Activated T-helper 17 cell treated with anti-CD3 and anti-CD28 coated beads, Interleukin-2, amount 50 U/mL, for 72 hours (primary cell): ENCODE results near the gene MFSD12. TPM values are rescaled to one million over a fixed set of nuclear protein-coding genes. Genes with fewer than 3 reads are reported as not detected.
A peak's percentile ranks its signal among the peaks of the same experiment; 100 is the strongest.

Source experiments
- ATAC-seq: fragments of 150-1000 bp; cut with Tn5 transposase; replicated peaks from 2 replicates; pipeline ENCODE4 v1.10.0; 2021; ENCODE audit warnings: mild to moderate bottlenecking, moderate library complexity
- H3K27ac Mint-ChIP-seq: one replicate; pipeline ENCODE4 v1.8.0; 2022; ENCODE audit warnings: mixed read lengths
- H3K27me3 Mint-ChIP-seq: one replicate; pipeline ENCODE4 v1.8.0; 2022; ENCODE audit warnings: mixed read lengths
- H3K36me3 Mint-ChIP-seq: one replicate; pipeline ENCODE4 v1.8.0; 2022; ENCODE audit warnings: low read depth, mild to moderate bottlenecking, mixed read lengths
- H3K4me1 Mint-ChIP-seq: one replicate; pipeline ENCODE4 v1.8.0; 2022; ENCODE audit warnings: mixed read lengths
- H3K4me3 Mint-ChIP-seq: one replicate; pipeline ENCODE4 v1.8.0; 2022; ENCODE audit warnings: mild to moderate bottlenecking, mixed read lengths
- H3K9me3 Mint-ChIP-seq: one replicate; pipeline ENCODE4 v1.8.0; 2022; ENCODE audit warnings: mixed read lengths
- total RNA-seq, 2 donors: library from RNA; stranded (reverse); gene quantifications; one replicate each; pipeline ENCODE4 v1.2.3, GENCODE V29; 2022

The MFSD12 gene
- 10 to 100 TPM; 38.3 to 64.1 TPM for total RNA-seq

GRCh38 chr19:3557461-3558248 is at the start of gene MFSD12:
Gene MFSD12 (minus strand): TSS chr19:3557586. CDS start chr19:3557403, 183 bp downstream.
- Mint-ChIP-seq H3K9me3 (no peaks in the 10 kb centered on the region), H3K36me3 (no peaks in the 10 kb centered on the region), H3K27me3 (no peaks in the 10 kb centered on the region), H3K4me1 (peaks cover 17% of the 10 kb centered on the region), H3K27ac (peak within 1 kb of the TSS; percentile 80), H3K4me3 (peak within 1 kb of the TSS; percentile 89)
- peak; percentile 96 for ATAC-seq

DNA sequence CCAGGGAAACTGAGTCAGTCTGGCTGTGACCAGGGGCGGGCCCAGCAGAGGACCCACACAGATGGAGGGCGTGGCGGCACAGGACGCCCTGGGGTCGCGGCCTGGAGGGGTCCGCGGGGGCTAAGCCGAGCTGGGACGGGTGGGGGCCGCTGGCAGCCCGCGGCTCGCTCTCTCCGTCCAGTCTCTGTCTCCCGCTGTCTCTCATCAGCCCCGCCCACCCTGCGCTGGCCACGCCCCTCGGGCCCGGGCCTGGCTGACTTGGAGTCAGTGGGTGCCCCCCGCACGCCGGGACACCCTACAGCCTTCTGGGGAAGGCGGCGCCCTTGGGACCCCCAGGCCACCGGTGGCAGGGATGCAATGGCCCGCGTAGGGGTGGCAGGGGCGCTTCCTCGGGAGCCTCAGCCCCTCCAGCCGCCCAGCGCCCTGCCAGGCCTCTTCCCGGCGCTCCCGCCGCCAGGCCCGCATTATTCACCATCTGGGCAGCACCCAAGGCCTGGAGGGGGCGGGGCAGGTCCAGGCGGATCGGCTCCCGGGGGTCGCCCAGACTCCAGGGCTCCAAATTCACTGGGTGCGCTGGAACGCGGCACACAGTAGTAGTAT is 49.4 kb upstream of the MFSD12 start, which contains the start of gene TBXA2R:
TBXA2R (minus strand) TSS at position 186 of the 600 bp plus-strand sequence. CDS start 6,241 bp downstream, outside the sequence.
- Mint-ChIP-seq H3K27me3 (peaks cover 9% of the 10 kb centered on the region), H3K36me3 (peaks cover 1% of the 10 kb centered on the region), H3K27ac (no peak within 1 kb of the TSS), H3K9me3 (no peaks in the 10 kb centered on the region), H3K4me1 (no peaks in the 10 kb centered on the region), H3K4me3 (no peak within 1 kb of the TSS)
- ATAC-seq, result peak; percentile 75

DNA sequence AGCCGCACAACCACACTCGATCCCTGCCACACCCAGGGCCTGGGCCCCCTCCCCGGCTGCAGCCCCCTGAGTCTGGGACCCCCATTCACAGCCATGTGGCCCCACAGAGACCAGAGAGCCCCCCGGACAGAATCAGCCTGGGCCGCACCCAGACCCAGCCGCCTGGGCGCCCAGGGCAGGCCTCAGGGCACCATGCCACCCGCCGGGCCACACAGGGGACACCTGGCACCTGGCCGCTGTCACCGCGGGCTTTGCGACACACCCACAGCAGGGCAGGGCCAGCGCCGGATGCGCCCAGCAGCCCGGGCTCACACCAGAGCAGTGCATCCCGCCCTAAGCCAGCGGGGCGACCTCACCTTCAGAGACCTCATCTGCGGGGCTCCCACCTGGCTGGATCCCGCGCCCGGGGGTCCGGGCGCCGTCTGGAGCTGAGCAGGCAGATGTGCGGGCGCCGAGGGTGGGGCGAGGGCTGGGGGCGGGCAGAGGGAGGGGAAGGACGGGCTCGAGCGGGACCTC is 48.8 kb upstream of the MFSD12 start:
- no peaks in the 10 kb centered on the region for H3K9me3 Mint-ChIP-seq
- peaks cover 9% of the 10 kb centered on the region for H3K27me3 Mint-ChIP-seq
- H3K4me1 Mint-ChIP-seq, result no peaks in the 10 kb centered on the region
- H3K4me3 Mint-ChIP-seq, result no peak overlapping the region
- peak; percentile 74 for ATAC-seq
- no peaks in the 10 kb centered on the region for H3K36me3 Mint-ChIP-seq
- no peak overlapping the region for H3K27ac Mint-ChIP-seq

- H3K36me3 Mint-ChIP-seq, result no peaks in the 10 kb centered on the region
- H3K4me3 Mint-ChIP-seq, result no peak overlapping the region
- ATAC-seq, result no peak
- H3K4me1 Mint-ChIP-seq, result no peaks in the 10 kb centered on the region
- H3K27ac Mint-ChIP-seq, result no peak overlapping the region
- no peaks in the 10 kb centered on the region for H3K9me3 Mint-ChIP-seq
- H3K27me3 Mint-ChIP-seq, result peaks cover 9% of the 10 kb centered on the region
Observed at GRCh38 chr19:3605770-3606169, 48.4 kb upstream of the MFSD12 start.

DNA sequence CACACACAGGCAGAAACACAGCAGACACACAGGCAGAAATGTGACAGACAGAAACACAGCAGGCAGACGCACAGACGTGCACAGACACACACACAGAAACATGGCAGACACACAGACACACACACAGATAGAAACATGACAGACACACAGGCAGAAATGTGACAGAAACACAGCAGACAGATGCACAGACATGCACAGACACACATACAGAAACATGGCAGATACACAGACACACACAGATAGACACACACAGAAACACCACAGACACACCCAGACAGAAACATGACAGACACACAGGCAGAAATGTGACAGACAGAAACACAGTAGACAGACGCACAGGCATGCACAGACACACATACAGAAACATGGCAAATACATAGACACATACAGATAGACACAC is 48.0 kb upstream of the MFSD12 start:
- Mint-ChIP-seq H3K27me3 (peaks cover 9% of the 10 kb centered on the region), H3K4me1 (no peaks in the 10 kb centered on the region), H3K27ac (no peak overlapping the region), H3K36me3 (no peaks in the 10 kb centered on the region), H3K4me3 (no peak overlapping the region), H3K9me3 (no peaks in the 10 kb centered on the region)
- ATAC-seq, result no peak

DNA sequence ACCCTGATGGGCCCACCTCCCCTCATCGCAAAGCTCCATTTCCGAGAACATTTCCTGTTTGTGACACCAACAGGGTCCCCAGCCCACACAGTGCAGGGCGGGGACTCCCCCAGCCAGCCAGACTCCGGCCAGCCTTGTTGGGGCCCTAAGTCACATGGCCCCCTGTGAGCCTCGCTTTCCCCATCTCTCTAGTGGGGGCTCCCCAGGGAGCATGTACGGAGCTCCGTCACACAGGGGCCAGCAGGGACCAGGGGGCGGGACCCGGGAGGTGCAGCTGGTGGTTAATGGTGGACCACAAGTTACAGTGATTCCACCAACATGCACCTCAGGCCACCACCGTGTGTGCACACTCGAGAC is 47.6 kb upstream of the MFSD12 start:
- H3K27ac Mint-ChIP-seq, result no peak overlapping the region
- no peaks in the 10 kb centered on the region for H3K9me3 Mint-ChIP-seq
- peak; percentile 10 for ATAC-seq
- no peaks in the 10 kb centered on the region for H3K4me1 Mint-ChIP-seq
- H3K4me3 Mint-ChIP-seq, result no peak overlapping the region
- no peaks in the 10 kb centered on the region for H3K36me3 Mint-ChIP-seq
- peaks cover 9% of the 10 kb centered on the region for H3K27me3 Mint-ChIP-seq

DNA sequence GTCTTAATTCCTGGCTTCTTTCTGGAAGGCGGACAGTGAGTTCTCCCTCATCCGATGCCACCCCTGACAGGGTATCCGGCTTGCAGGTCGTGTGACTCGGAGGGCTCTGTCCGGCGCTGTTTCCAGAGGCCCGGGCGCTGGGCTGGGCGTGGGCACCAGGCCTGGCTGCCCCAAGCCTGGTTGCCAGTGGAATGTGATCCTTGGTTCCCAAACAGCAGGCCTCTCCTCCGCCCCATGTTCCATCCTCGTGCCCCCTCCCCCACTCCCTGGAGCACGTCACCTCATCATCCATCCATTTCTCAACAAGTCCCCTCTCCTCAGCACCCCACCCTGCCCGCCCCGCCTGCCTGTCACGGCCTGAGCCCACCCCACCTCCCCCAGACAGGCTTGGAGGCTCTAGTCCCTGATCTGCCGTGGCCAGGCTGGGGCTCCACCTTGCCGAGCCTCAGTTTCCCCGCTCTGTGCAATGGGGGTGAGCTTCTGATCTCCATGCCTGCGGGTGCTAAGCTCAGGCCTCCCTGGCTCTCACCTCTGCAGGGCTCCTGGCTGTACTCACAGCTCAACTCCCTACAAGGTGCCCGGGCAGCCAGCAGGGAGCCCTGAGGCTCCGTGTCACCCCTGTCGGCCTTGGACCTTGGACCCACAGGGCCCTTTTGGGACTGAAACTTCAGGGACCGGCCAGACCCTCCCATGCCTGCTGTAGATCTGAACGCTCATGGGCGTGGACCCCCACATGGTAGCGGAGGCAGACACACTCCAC is 47.0 kb upstream of the MFSD12 start:
- H3K27me3 Mint-ChIP-seq, result peaks cover 9% of the 10 kb centered on the region
- no peak overlapping the region for H3K27ac Mint-ChIP-seq
- H3K4me1 Mint-ChIP-seq, result no peaks in the 10 kb centered on the region
- no peak for ATAC-seq
- H3K4me3 Mint-ChIP-seq, result no peak overlapping the region
- no peaks in the 10 kb centered on the region for H3K9me3 Mint-ChIP-seq
- no peaks in the 10 kb centered on the region for H3K36me3 Mint-ChIP-seq

DNA sequence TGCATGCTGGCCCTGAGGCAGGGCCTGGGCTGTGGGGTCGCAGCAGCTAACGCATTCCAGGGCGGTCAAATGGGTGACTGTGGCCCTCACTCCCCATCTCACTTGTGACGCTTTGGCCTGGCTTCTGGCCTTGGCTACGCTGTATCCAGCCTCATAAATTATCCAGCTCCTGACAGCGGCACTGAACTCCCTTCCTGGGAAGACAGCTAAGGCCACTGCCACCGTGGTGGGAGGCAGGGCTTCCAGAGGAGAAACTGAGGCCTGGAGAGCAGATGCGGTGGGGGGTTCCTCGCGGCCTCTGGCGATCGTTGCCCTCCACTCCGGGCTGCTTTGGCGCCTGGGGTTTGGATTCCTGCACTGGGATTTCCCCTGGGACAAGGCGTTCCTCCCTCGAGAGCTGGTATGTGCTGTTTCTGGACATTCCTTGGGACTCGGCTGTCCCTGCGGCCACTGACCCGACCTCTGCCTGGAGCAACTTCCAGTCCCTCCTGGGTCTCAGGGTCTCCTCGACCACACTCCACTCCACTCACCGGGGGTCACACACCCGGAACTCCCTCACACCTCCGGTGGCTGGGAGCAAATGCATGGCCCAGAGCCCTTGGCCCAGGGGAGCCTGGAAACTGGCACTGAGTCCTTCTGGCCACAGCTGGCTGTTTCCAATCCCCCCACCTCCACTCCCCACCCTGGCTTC is 45.9 kb upstream of the MFSD12 start:
- no peak for ATAC-seq
- no peaks in the 10 kb centered on the region for H3K4me1 Mint-ChIP-seq
- H3K4me3 Mint-ChIP-seq, result no peak overlapping the region
- no peaks in the 10 kb centered on the region for H3K36me3 Mint-ChIP-seq
- no peak overlapping the region for H3K27ac Mint-ChIP-seq
- H3K27me3 Mint-ChIP-seq, result peaks cover 9% of the 10 kb centered on the region
- no peaks in the 10 kb centered on the region for H3K9me3 Mint-ChIP-seq

DNA sequence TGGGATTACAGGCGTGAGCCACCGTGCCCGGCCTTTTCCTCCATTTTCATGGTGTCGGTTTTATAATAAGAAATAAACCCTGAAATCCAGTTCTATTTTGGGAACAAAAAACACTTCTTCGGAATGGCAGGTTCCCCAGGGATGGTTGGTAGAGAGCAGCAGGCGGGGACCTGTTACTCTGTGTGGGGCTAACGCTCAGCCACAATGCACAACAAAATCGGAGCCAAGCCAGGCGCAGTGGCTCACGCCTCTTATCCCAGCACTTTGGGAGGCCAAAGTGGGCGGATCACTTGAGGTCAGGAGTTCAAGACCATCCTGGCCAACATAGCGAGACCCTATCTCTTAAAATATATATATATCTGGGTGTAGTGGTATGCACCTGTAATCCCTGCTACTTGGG is 43.6 kb upstream of the MFSD12 start:
- H3K4me1 Mint-ChIP-seq, result no peaks in the 10 kb centered on the region
- H3K4me3 Mint-ChIP-seq, result no peak overlapping the region
- H3K27ac Mint-ChIP-seq, result no peak overlapping the region
- H3K27me3 Mint-ChIP-seq, result peaks cover 3% of the 10 kb centered on the region
- H3K36me3 Mint-ChIP-seq, result no peaks in the 10 kb centered on the region
- ATAC-seq, result no peak
- H3K9me3 Mint-ChIP-seq, result no peaks in the 10 kb centered on the region

- Mint-ChIP-seq H3K27me3 (peaks cover 2% of the 10 kb centered on the region), H3K9me3 (no peaks in the 10 kb centered on the region), H3K4me1 (no peaks in the 10 kb centered on the region), H3K4me3 (no peak overlapping the region), H3K27ac (no peak overlapping the region), H3K36me3 (no peaks in the 10 kb centered on the region)
- no peak for ATAC-seq
Observed at GRCh38 chr19:3599776-3600187, 42.4 kb upstream of the MFSD12 start.

DNA sequence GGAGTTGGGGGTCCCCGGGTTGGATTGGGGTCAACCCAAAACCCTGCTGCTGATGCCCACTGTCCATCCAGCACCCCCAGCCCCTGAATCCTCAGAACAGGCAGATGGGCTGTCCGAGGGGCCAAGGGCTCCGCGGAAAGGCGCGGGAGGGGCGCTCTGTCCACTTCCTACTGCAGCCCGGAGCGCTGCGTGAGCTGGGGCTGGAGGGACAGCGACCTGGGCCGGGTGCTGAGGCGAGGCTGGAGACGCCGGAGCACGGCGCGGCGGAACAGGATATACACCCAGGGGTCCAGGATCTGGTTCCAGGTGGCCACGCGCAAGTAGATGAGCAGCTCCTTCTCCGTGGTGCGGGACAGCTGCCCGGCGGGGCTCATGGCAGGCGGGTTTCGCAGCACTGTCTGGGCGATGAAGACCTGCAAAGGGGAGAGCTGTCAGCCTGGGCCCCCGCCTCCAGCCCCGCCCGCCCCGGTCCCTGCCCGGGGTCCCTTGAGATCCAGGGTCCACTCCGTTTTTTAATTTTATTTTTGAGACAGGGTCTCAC is 38.2 kb upstream of the MFSD12 start:
- H3K27ac Mint-ChIP-seq, result no peak overlapping the region
- no peak overlapping the region for H3K4me3 Mint-ChIP-seq
- no peaks in the 10 kb centered on the region for H3K27me3 Mint-ChIP-seq
- no peak for ATAC-seq
- H3K4me1 Mint-ChIP-seq, result no peaks in the 10 kb centered on the region
- H3K36me3 Mint-ChIP-seq, result no peaks in the 10 kb centered on the region
- no peaks in the 10 kb centered on the region for H3K9me3 Mint-ChIP-seq

- Mint-ChIP-seq H3K9me3 (no peaks in the 10 kb centered on the region), H3K27me3 (no peaks in the 10 kb centered on the region), H3K36me3 (no peaks in the 10 kb centered on the region), H3K4me1 (no peaks in the 10 kb centered on the region), H3K27ac (no peak overlapping the region), H3K4me3 (no peak overlapping the region)
- no peak for ATAC-seq
Observed at GRCh38 chr19:3593156-3593555, 35.8 kb upstream of the MFSD12 start.

DNA sequence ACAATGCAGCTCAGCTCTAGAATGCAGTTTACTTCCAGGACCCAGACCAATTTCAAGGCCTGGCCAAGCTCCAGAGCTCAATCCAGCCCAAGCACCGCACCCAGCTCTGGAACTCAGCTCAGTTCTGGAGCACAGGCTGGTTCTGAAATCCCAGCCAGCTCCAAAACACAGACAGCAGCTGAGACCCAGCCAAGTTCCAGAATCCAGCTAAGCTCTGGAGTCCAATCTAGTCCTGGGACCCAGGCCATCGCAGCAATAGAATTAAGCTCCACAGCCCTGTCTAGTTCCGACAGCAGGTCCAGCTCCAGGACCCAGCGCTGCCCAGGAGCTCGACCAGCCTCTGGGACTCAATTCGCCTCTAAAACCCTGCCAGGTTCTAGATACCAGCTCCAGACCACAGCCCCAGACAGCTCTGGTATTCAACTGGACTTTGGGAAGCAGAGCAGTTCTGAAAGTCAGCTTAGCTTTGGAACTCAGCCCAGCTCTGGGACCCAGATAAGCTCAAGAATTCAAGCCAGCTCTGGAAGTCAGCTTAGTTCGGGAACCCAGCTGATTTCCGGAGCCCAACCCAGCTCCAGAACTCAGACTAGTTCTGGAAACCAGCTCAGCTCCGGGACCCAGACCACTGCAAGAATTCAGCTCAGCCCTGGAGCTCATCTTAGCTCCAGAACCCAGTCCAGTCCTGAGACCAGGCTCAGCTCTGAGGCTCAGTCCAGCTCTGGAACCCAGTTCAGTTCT is 34.7 kb upstream of the MFSD12 start:
- Mint-ChIP-seq H3K27me3 (no peaks in the 10 kb centered on the region), H3K4me1 (no peaks in the 10 kb centered on the region), H3K4me3 (no peak overlapping the region), H3K27ac (no peak overlapping the region), H3K9me3 (no peaks in the 10 kb centered on the region), H3K36me3 (no peaks in the 10 kb centered on the region)
- no peak for ATAC-seq
